PFSK-1 (cell line): ENCODE results near the gene FSTL4.

Experiments used
- FOXP2 ChIP-seq: optimal IDR thresholded peaks from 2 replicates; pipeline ENCODE3; 2011; ENCODE audit warnings: borderline replicate concordance, control low read depth, inconsistent platforms; ENCODE audit not compliant: insufficient read depth; ENCODE audit errors: extremely low read length, extremely low read depth
- POLR2AphosphoS5 ChIP-seq: IDR thresholded peaks from 2 replicates; pipeline ENCODE4 v1.6.1; 2012; ENCODE audit warnings: low read depth, mild to moderate bottlenecking, control low read depth, low read length, moderate library complexity
- REST ChIP-seq, 2 experiments: IDR thresholded peaks; 2 replicates each; pipeline versions ENCODE4 v1.6.1 to v1.8.0; 2011 to 2012; ENCODE audit warnings: low read depth in 2 of 2, low read length in 2 of 2, control low read depth in 1 of 2, inconsistent platforms in 1 of 2, mild to moderate bottlenecking in 1 of 2, moderate library complexity in 1 of 2; ENCODE audit not compliant: insufficient read depth in 1 of 2
- SIN3A ChIP-seq: IDR thresholded peaks from 2 replicates; pipeline ENCODE4 v1.6.1; 2012; ENCODE audit warnings: mild to moderate bottlenecking, low read length, moderate library complexity, borderline replicate concordance; ENCODE audit not compliant: insufficient read depth
- TAF1 ChIP-seq: IDR thresholded peaks from 2 replicates; pipeline ENCODE4 v1.6.1; 2012; ENCODE audit warnings: low read length, control low read depth, borderline replicate concordance; ENCODE audit not compliant: insufficient read depth

Gene FSTL4

GRCh38 chr5:133245191-133246052 is 366.9 kb downstream of the FSTL4 start:
- TF ChIP-seq REST (IDR thresholded peaks at IDR 0.05; ENCODE audit: insufficient read depth in 1 of 2, low read depth in 2 of 2, low read length in 2 of 2) (no peak), TAF1 (no peak), POLR2AphosphoS5 (no peak), FOXP2 (peak; percentile 54), SIN3A (no peak)

GRCh38 chr5:133244242-133244641 is 368.1 kb downstream of the FSTL4 start:
- TF ChIP-seq POLR2AphosphoS5 (no peak), FOXP2 (peak; percentile 87)

GRCh38 chr5:133243196-133243595 is 369.1 kb downstream of the FSTL4 start:
- no peak for TF ChIP-seq TAF1
- TF ChIP-seq POLR2AphosphoS5 = no peak
- no peak for TF ChIP-seq REST (IDR thresholded peaks at IDR 0.05; ENCODE audit: insufficient read depth in 1 of 2, low read depth in 2 of 2, low read length in 2 of 2)
- no peak for TF ChIP-seq SIN3A
- TF ChIP-seq FOXP2 = no peak

GRCh38 chr5:133242221-133242835 is 370.0 kb downstream of the FSTL4 start:
- no peak for TF ChIP-seq POLR2AphosphoS5
- TF ChIP-seq REST (IDR thresholded peaks at IDR 0.05; ENCODE audit: insufficient read depth in 1 of 2, low read depth in 2 of 2, low read length in 2 of 2) = no peak

GRCh38 chr5:133241179-133242092 is 370.9 kb downstream of the FSTL4 start:
- TF ChIP-seq POLR2AphosphoS5 (no peak), TAF1 (no peak), REST (IDR thresholded peaks at IDR 0.05; ENCODE audit: insufficient read depth in 1 of 2, low read depth in 2 of 2, low read length in 2 of 2) (no peak), SIN3A (no peak), FOXP2 (no peak)
